Measurements from ENCODE around the gene ARHGEF39.
"Not testable (repeated sequence)": the region's sequence is repeated elsewhere in the genome, so short reads cannot be mapped to it uniquely, and the experiment has no call there.

The ARHGEF39 gene

GRCh38 chr9:35651956-35652828 lies 12.8 kb downstream of the ARHGEF39 start:
- Histone ChIP-seq H3K4me1 (ENCODE audit: control insufficient read depth, insufficient read depth, low read length) (peaks cover 13% of the 10 kb centered on the region), H3K27me3 (ENCODE audit: control insufficient read depth, insufficient read depth, low read length, poor library complexity, severe bottlenecking) (peaks cover 15% of the 10 kb centered on the region), H3K4me3 (ENCODE audit: insufficient read depth, low read depth, low read length) (no peak overlapping the region), H3K27ac (ENCODE audit: insufficient read depth, low read depth, low read length, poor library complexity, severe bottlenecking) (no peak overlapping the region), H3K9me3 (ENCODE audit: control insufficient read depth, low read length) (no peaks in the 10 kb centered on the region), H3K36me3 (ENCODE audit: control insufficient read depth, insufficient read depth, low read length) (no peaks in the 10 kb centered on the region)
- 89 to 90% methylated on average over 7 of the region's 7 CpGs for WGBS, 2 experiments

GRCh38 chr9:35650341-35651158 lies 14.4 kb downstream of the ARHGEF39 start, which contains the start of gene SIT1:
SIT1 (minus strand) TSS chr9:35650931; CDS start chr9:35650853, 78 bp downstream.
- 69 to 70% methylated on average over 21 to 22 of the region's 22 CpGs for WGBS, 2 experiments
- no peak within 1 kb of the TSS for H3K27ac ChIP-seq (ENCODE audit: insufficient read depth, low read depth, low read length, poor library complexity, severe bottlenecking)

GRCh38 chr9:35649431-35650340 lies 15.3 kb downstream of the ARHGEF39 start:
- H3K27ac ChIP-seq (ENCODE audit: insufficient read depth, low read depth, low read length, poor library complexity, severe bottlenecking): no peak overlapping the region
- peaks cover 13% of the 10 kb centered on the region for H3K4me1 ChIP-seq (ENCODE audit: control insufficient read depth, insufficient read depth, low read length)
- 93 to 94% methylated on average over 26 of the region's 26 CpGs for WGBS, 2 experiments
- H3K4me3 ChIP-seq (ENCODE audit: insufficient read depth, low read depth, low read length): no peak overlapping the region
- no peaks in the 10 kb centered on the region for H3K36me3 ChIP-seq (ENCODE audit: control insufficient read depth, insufficient read depth, low read length)
- no peaks in the 10 kb centered on the region for H3K9me3 ChIP-seq (ENCODE audit: control insufficient read depth, low read length)
- H3K27me3 ChIP-seq (ENCODE audit: control insufficient read depth, insufficient read depth, low read length, poor library complexity, severe bottlenecking): peaks cover 12% of the 10 kb centered on the region

More at GRCh38 chr9:35650341-35651158, 14.4 kb downstream of the ARHGEF39 start, which contains the start of gene SIT1:
- H3K4me3 ChIP-seq (ENCODE audit: insufficient read depth, low read depth, low read length): no peak within 1 kb of the TSS
- no peaks in the 10 kb centered on the region for H3K9me3 ChIP-seq (ENCODE audit: control insufficient read depth, low read length)
- H3K4me1 ChIP-seq (ENCODE audit: control insufficient read depth, insufficient read depth, low read length): peaks cover 13% of the 10 kb centered on the region
- H3K36me3 ChIP-seq (ENCODE audit: control insufficient read depth, insufficient read depth, low read length): no peaks in the 10 kb centered on the region
- H3K27me3 ChIP-seq (ENCODE audit: control insufficient read depth, insufficient read depth, low read length, poor library complexity, severe bottlenecking): peaks cover 12% of the 10 kb centered on the region

- no peaks in the 10 kb centered on the region for H3K36me3 ChIP-seq (ENCODE audit: control insufficient read depth, insufficient read depth, low read length)
- peaks cover 13% of the 10 kb centered on the region for H3K4me1 ChIP-seq (ENCODE audit: control insufficient read depth, insufficient read depth, low read length)
- WGBS, 2 experiments: 1% methylated on average over 58 of the region's 58 CpGs
- H3K9me3 ChIP-seq (ENCODE audit: control insufficient read depth, low read length): no peaks in the 10 kb centered on the region
- peak overlapping the region; percentile 71 for H3K4me3 ChIP-seq (ENCODE audit: insufficient read depth, low read depth, low read length)
- peaks cover 12% of the 10 kb centered on the region for H3K27me3 ChIP-seq (ENCODE audit: control insufficient read depth, insufficient read depth, low read length, poor library complexity, severe bottlenecking)
- no peak overlapping the region for H3K27ac ChIP-seq (ENCODE audit: insufficient read depth, low read depth, low read length, poor library complexity, severe bottlenecking)
Measured at GRCh38 chr9:35646533-35647265, 18.3 kb downstream of the ARHGEF39 start.

GRCh38 chr9:35646153-35646532 lies 18.9 kb downstream of the ARHGEF39 start:
- Histone ChIP-seq H3K27ac (ENCODE audit: insufficient read depth, low read depth, low read length, poor library complexity, severe bottlenecking) (no peak overlapping the region), H3K9me3 (ENCODE audit: control insufficient read depth, low read length) (no peaks in the 10 kb centered on the region), H3K4me1 (ENCODE audit: control insufficient read depth, insufficient read depth, low read length) (peaks cover 13% of the 10 kb centered on the region), H3K27me3 (ENCODE audit: control insufficient read depth, insufficient read depth, low read length, poor library complexity, severe bottlenecking) (peaks cover 12% of the 10 kb centered on the region), H3K36me3 (ENCODE audit: control insufficient read depth, insufficient read depth, low read length) (no peaks in the 10 kb centered on the region), H3K4me3 (ENCODE audit: insufficient read depth, low read depth, low read length) (peak overlapping the region; percentile 71)
- WGBS, 2 experiments: 2% methylated on average over 11 of the region's 11 CpGs

GRCh38 chr9:35645736-35646135 lies 19.3 kb downstream of the ARHGEF39 start:
- not testable (repeated sequence) for H3K27ac ChIP-seq (ENCODE audit: insufficient read depth, low read depth, low read length, poor library complexity, severe bottlenecking); H3K36me3 ChIP-seq (ENCODE audit: control insufficient read depth, insufficient read depth, low read length); H3K9me3 ChIP-seq (ENCODE audit: control insufficient read depth, low read length)
- Histone ChIP-seq H3K27me3 (ENCODE audit: control insufficient read depth, insufficient read depth, low read length, poor library complexity, severe bottlenecking) (peaks cover 12% of the 10 kb centered on the region), H3K4me1 (ENCODE audit: control insufficient read depth, insufficient read depth, low read length) (peaks cover 11% of the 10 kb centered on the region), H3K4me3 (ENCODE audit: insufficient read depth, low read depth, low read length) (peak overlapping the region; percentile 71)
- WGBS, 2 experiments: 49 to 52% methylated on average over 10 of the region's 10 CpGs

- Histone ChIP-seq H3K9me3 (ENCODE audit: control insufficient read depth, low read length) (no peaks in the 10 kb centered on the region), H3K27me3 (ENCODE audit: control insufficient read depth, insufficient read depth, low read length, poor library complexity, severe bottlenecking) (peaks cover 12% of the 10 kb centered on the region), H3K27ac (ENCODE audit: insufficient read depth, low read depth, low read length, poor library complexity, severe bottlenecking) (no peak overlapping the region), H3K4me3 (ENCODE audit: insufficient read depth, low read depth, low read length) (no peak overlapping the region), H3K36me3 (ENCODE audit: control insufficient read depth, insufficient read depth, low read length) (no peaks in the 10 kb centered on the region), H3K4me1 (ENCODE audit: control insufficient read depth, insufficient read depth, low read length) (peaks cover 7% of the 10 kb centered on the region)
- 94 to 98% methylated on average over 12 of the region's 12 CpGs for WGBS, 2 experiments
Measured at GRCh38 chr9:35643046-35643445, 21.9 kb downstream of the ARHGEF39 start.

- H3K27me3 ChIP-seq (ENCODE audit: control insufficient read depth, insufficient read depth, low read length, poor library complexity, severe bottlenecking); H3K4me3 ChIP-seq (ENCODE audit: insufficient read depth, low read depth, low read length); H3K9me3 ChIP-seq (ENCODE audit: control insufficient read depth, low read length); H3K36me3 ChIP-seq (ENCODE audit: control insufficient read depth, insufficient read depth, low read length); H3K4me1 ChIP-seq (ENCODE audit: control insufficient read depth, insufficient read depth, low read length); H3K27ac ChIP-seq (ENCODE audit: insufficient read depth, low read depth, low read length, poor library complexity, severe bottlenecking): not testable (repeated sequence)
- WGBS, 2 experiments: 91 to 94% methylated on average over 3 of the region's 3 CpGs
Measured at GRCh38 chr9:35641478-35641877, 23.5 kb downstream of the ARHGEF39 start.

- H3K27ac ChIP-seq (ENCODE audit: insufficient read depth, low read depth, low read length, poor library complexity, severe bottlenecking); H3K36me3 ChIP-seq (ENCODE audit: control insufficient read depth, insufficient read depth, low read length); H3K4me3 ChIP-seq (ENCODE audit: insufficient read depth, low read depth, low read length); H3K9me3 ChIP-seq (ENCODE audit: control insufficient read depth, low read length); H3K27me3 ChIP-seq (ENCODE audit: control insufficient read depth, insufficient read depth, low read length, poor library complexity, severe bottlenecking); H3K4me1 ChIP-seq (ENCODE audit: control insufficient read depth, insufficient read depth, low read length): not testable (repeated sequence)
- WGBS, 2 experiments: 94% methylated on average over 15 of the region's 15 CpGs
Measured at GRCh38 chr9:35640431-35640830, 24.6 kb downstream of the ARHGEF39 start.

All from ectodermal cell (in vitro differentiated cells).